K562 (cell line): ENCODE measurements around the gene SPATS1. TPM values are rescaled to one million over a fixed set of nuclear protein-coding genes. Genes with fewer than 3 reads are reported as not detected.
A peak's percentile ranks its signal among the peaks of the same experiment; 100 is the strongest.

Experiments used
- HMBOX1 ChIP-seq: sonication (generic); IDR thresholded peaks from 2 replicates; pipeline ENCODE4 v1.6.1; 2016
- MGA ChIP-seq: fragments of 450-650 bp; IDR thresholded peaks from 2 replicates; pipeline ENCODE4 v1.6.1; 2016; ENCODE audit warnings: mild to moderate bottlenecking, moderate library complexity
- NFIC ChIP-seq: fragments of 450-650 bp; IDR thresholded peaks from 2 replicates; pipeline ENCODE4 v1.6.1; 2017; ENCODE audit warnings: mild to moderate bottlenecking, inconsistent platforms
- NRF1 ChIP-seq, 2 experiments: fragments of 450-650 bp; IDR thresholded peaks in 1 of 2; conservative IDR thresholded peaks in 1 of 2; 2 replicates each; pipeline ENCODE4 v1.6.1; 2014; ENCODE audit warnings: mild to moderate bottlenecking in 2 of 2
- PBX2 ChIP-seq, 2 experiments: IDR thresholded peaks in 1 of 2; conservative IDR thresholded peaks in 1 of 2; 2 replicates each; pipeline ENCODE4 v1.6.1; 2016; ENCODE audit warnings: low read depth in 2 of 2, mild to moderate bottlenecking in 1 of 2, missing compliant biosample characterization in 1 of 2, missing genetic modification characterization in 1 of 2, moderate library complexity in 1 of 2
- SMAD2 ChIP-seq: fragments of 150-350 bp; IDR thresholded peaks from 2 replicates; pipeline ENCODE4 v1.6.1; 2014; ENCODE audit warnings: low read depth, mild to moderate bottlenecking, low read length
- WHSC1 ChIP-seq: IDR thresholded peaks from one replicate; pipeline ENCODE4 v1.6.1; 2012; ENCODE audit warnings: low read length, control low read depth, inconsistent platforms
- ZNF217 ChIP-seq: sonication (generic); formaldehyde crosslinking; IDR thresholded peaks from 2 replicates; pipeline ENCODE4 v1.8.0; 2022; ENCODE audit warnings: mild to moderate bottlenecking, missing genetic modification reagents
- ZNF277 ChIP-seq: fragments of 250-450 bp; sonication (Bioruptor Pico); IDR thresholded peaks from 2 replicates; pipeline ENCODE4 v1.8.0; 2022; ENCODE audit warnings: inconsistent platforms, mild to moderate bottlenecking, moderate library complexity, borderline replicate concordance
- polyA plus RNA-seq, 8 experiments: library from polyadenylated mRNA; depleted of rRNA in 4 of 8; stranded (reverse) in 5 of 8; unstranded in 3 of 8; fragments of >200 nt; fragmentation: Nextera tagmentation in 2 of 8; fragmentation: Illumina TruSeq in 1 of 8; extraction: Ambion mirVana in 2 of 8; extraction: Trizol in 1 of 8; gene quantifications; 2 replicates each; pipeline versions ENCODE4 v1.2.1 to v1.2.3, GENCODE V29; 2011 to 2014; ENCODE audit warnings: inconsistent platforms in 1 of 8, missing spikeins in 1 of 8
- total RNA-seq, 7 experiments: library from RNA; depleted of rRNA in 6 of 7; stranded (reverse); fragments of >200 nt in 6 of 7; fragmentation: Illumina TruSeq in 2 of 7; extraction: Trizol in 2 of 7; gene quantifications; 2 replicates each; pipeline versions ENCODE4 v1.2.1 to v1.2.3, GENCODE V29; 2011 to 2021; ENCODE audit warnings: low replicate concordance in 1 of 7

Gene SPATS1
- total and polyA plus RNA-seq, 9 of the 15 experiments (the other 6 are each of a cell fraction or from before 2014, with no cell fraction given), result not detected

GRCh38 chr6:44312901-44313788 is 29.3 kb upstream of the SPATS1 start, which contains the start of gene AARS2 (continued):
- TF ChIP-seq MGA, result no peak; the same call in 1 of the 2 replicates
- no peak for TF ChIP-seq WHSC1
- no peak for TF ChIP-seq SMAD2
- TF ChIP-seq ZNF277 (CRISPR knock-in tag), result no peak
- no peak for TF ChIP-seq ZNF217 (CRISPR knock-in tag)
- TF ChIP-seq NRF1 (conservative IDR thresholded peaks at IDR 0.05 in 1 of 2, IDR thresholded peaks at IDR 0.05 in 1 of 2), result 0 out of 4 replicates have a peak, but pooled peaks of 1 of the 2 experiments have one; percentile 14
- TF ChIP-seq NFIC, result peak; percentile 62
- no peak for TF ChIP-seq HMBOX1
- no peak for TF ChIP-seq PBX2 (CRISPR knock-in tag; IDR thresholded peaks at IDR 0.05; ENCODE audit: low read depth)
- no peak for TF ChIP-seq PBX2 (tag; conservative IDR thresholded peaks at IDR 0.05; ENCODE audit: low read depth)
